Measurements from ENCODE around the gene PER3. TPM values are rescaled to one million over a fixed set of nuclear protein-coding genes. Genes with fewer than 3 reads are reported as not detected.

Gene PER3
- total and polyA plus RNA-seq, 9 of the 15 experiments (the other 6 are each of a cell fraction or from before 2014, with no cell fraction given) = 11.9 to 22.5 (median 14.6) TPM

- TF ChIP-seq MNT (conservative IDR thresholded peaks at IDR 0.05) (no peak), VEZF1 (CRISPR knock-in tag; IDR thresholded peaks at IDR 0.05) (0 out of 2 replicates have a peak, but pooled peaks have one; percentile 16), JUND (IDR thresholded peaks at IDR 0.05; ENCODE audit: borderline replicate concordance, low read depth, low read length) (no peak), JUND (tag; IDR thresholded peaks at IDR 0.05; ENCODE audit: borderline replicate concordance, low read depth, low read length) (no peak), USF1 (CRISPR knock-in tag; IDR thresholded peaks at IDR 0.05) (0 out of 2 replicates have a peak, but pooled peaks have one; percentile 11), NFE2 (IDR thresholded peaks at IDR 0.05; ENCODE audit: low read depth) (no peak), E2F5 (CRISPR knock-in tag; IDR thresholded peaks at IDR 0.05) (0 out of 2 replicates have a peak, but pooled peaks have one; percentile 40), E2F1 (CRISPR knock-in tag; IDR thresholded peaks at IDR 0.05) (no peak), EHMT2 (IDR thresholded peaks at IDR 0.05) (0 out of 2 replicates have a peak, but pooled peaks have one; percentile 14), MIER1 (IDR thresholded peaks at IDR 0.05; ENCODE audit: low read depth) (0 out of 2 replicates have a peak, but pooled peaks have one; percentile 35), EZH2 (IDR thresholded peaks at IDR 0.05; ENCODE audit: borderline replicate concordance, low read depth, low read length) (no peak), PTBP1 (IDR thresholded peaks at IDR 0.05; ENCODE audit: low read depth, low read length) (no peak), YBX1 (IDR thresholded peaks at IDR 0.05) (no peak)
Measured at GRCh38 chr1:7863756-7864328, 79.8 kb downstream of the PER3 start (continued).

All from K562 (cell line).